HG02798 (cell line): ENCODE measurements around the gene ADGRD1.

Experiments
- ATAC-seq: cut with Tn5 transposase; IDR thresholded peaks from one replicate; pipeline ENCODE4 v1.9.1; 2021; ENCODE audit warnings: mild to moderate bottlenecking; ENCODE audit not compliant: unreplicated experiment, poor library complexity

ADGRD1 gene

GRCh38 chr12:131084341-131085011 is 130.8 kb downstream of the ADGRD1 start:
- no peak for ATAC-seq

- ATAC-seq = no peak
Observed at GRCh38 chr12:131085125-131085815, 131.6 kb downstream of the ADGRD1 start.

- no peak for ATAC-seq
Observed at GRCh38 chr12:131085816-131086591, 132.3 kb downstream of the ADGRD1 start.

- ATAC-seq = no peak
Observed at GRCh38 chr12:131087302-131087818, 133.7 kb downstream of the ADGRD1 start.

- ATAC-seq = no peak
Observed at GRCh38 chr12:131087991-131088700, 134.4 kb downstream of the ADGRD1 start.

GRCh38 chr12:131088701-131089530 is 135.2 kb downstream of the ADGRD1 start:
- no peak for ATAC-seq

- ATAC-seq = no peak
Observed at GRCh38 chr12:131089531-131090273, 136.0 kb downstream of the ADGRD1 start.

GRCh38 chr12:131090274-131091210 is 136.8 kb downstream of the ADGRD1 start:
- no peak for ATAC-seq

- peak; percentile 23 for ATAC-seq
Observed at GRCh38 chr12:131091413-131091975, 137.8 kb downstream of the ADGRD1 start.

- ATAC-seq = no peak
Observed at GRCh38 chr12:131091976-131092691, 138.4 kb downstream of the ADGRD1 start.

- peak; percentile 71 for ATAC-seq
Observed at GRCh38 chr12:131092901-131093603, 139.3 kb downstream of the ADGRD1 start.

GRCh38 chr12:131093604-131093955 is 139.9 kb downstream of the ADGRD1 start:
- ATAC-seq = no peak

- no peak for ATAC-seq
Observed at GRCh38 chr12:131093971-131094830, 140.5 kb downstream of the ADGRD1 start.

- ATAC-seq = no peak
Observed at GRCh38 chr12:131094831-131095805, 141.4 kb downstream of the ADGRD1 start.
